Fibroblast of lung (primary cell): ENCODE results near the gene ENKUR. TPM values are rescaled to one million over a fixed set of nuclear protein-coding genes. Genes with fewer than 3 reads are reported as not detected.

Source experiments
- DNase-seq, 2 donors: peaks; one replicate each; pipeline versions ENCODE4 v3.0.0 to v3.0.0-alpha.2; 2010; ENCODE audit warnings: low read depth in 2 of 2
- H2AFZ ChIP-seq: 2 replicates; pipeline ENCODE4 v1.5.1; 2012; ENCODE audit warnings: low read length, control low read depth, inconsistent platforms
- H3K27ac ChIP-seq: 2 replicates; pipeline ENCODE4 v1.5.1; 2011; ENCODE audit warnings: low read length, control low read depth; ENCODE audit not compliant: insufficient read depth
- H3K27me3 ChIP-seq: 2 replicates; pipeline ENCODE4 v1.5.1; 2011; ENCODE audit warnings: mild to moderate bottlenecking, low read length; ENCODE audit not compliant: control insufficient read depth, insufficient read depth
- H3K36me3 ChIP-seq: 2 replicates; pipeline ENCODE4 v1.5.1; 2011; ENCODE audit warnings: low read length; ENCODE audit not compliant: control insufficient read depth, insufficient read depth
- H3K4me1 ChIP-seq: 2 replicates; pipeline ENCODE4 v1.5.1; 2011; ENCODE audit warnings: low read length; ENCODE audit not compliant: control insufficient read depth, insufficient read depth; ENCODE audit errors: extremely low read depth
- H3K4me2 ChIP-seq: 2 replicates; pipeline ENCODE4 v1.5.1; 2011; ENCODE audit warnings: low read length, control low read depth; ENCODE audit not compliant: insufficient read depth; ENCODE audit errors: extremely low read depth
- H3K4me3 ChIP-seq, 4 experiments: fragments of 200-600 bp in 1 of 4; sonication (generic) in 1 of 4; replicated peaks in 1 of 4; 2 replicates each; pipeline ENCODE4 v1.5.1; 2011 to 2016; ENCODE audit warnings: low read length in 4 of 4, low read depth in 3 of 4, mild to moderate bottlenecking in 3 of 4, control low read depth in 2 of 4, inconsistent platforms in 1 of 4, mixed read lengths in 1 of 4; ENCODE audit not compliant: insufficient read depth in 1 of 4; ENCODE audit errors: control extremely low read depth in 1 of 4
- H3K79me2 ChIP-seq: 2 replicates; pipeline ENCODE4 v1.5.1; 2012; ENCODE audit warnings: mild to moderate bottlenecking, low read length, inconsistent platforms; ENCODE audit not compliant: control insufficient read depth, insufficient read depth
- H3K9ac ChIP-seq: 2 replicates; pipeline ENCODE4 v1.5.1; 2011; ENCODE audit warnings: mild to moderate bottlenecking, low read length, control low read depth; ENCODE audit not compliant: insufficient read depth
- H3K9me3 ChIP-seq: 2 replicates; pipeline ENCODE4 v1.5.1; 2012; ENCODE audit warnings: low read depth, low read length; ENCODE audit not compliant: control insufficient read depth, insufficient read depth
- H4K20me1 ChIP-seq: 2 replicates; pipeline ENCODE4 v1.5.1; 2011; ENCODE audit warnings: low read length; ENCODE audit not compliant: control insufficient read depth, insufficient read depth; ENCODE audit errors: extremely low read depth
- EZH2 ChIP-seq: IDR thresholded peaks from 2 replicates; pipeline ENCODE4 v1.5.1; 2012; ENCODE audit warnings: low read length, control low read depth, mild to moderate bottlenecking; ENCODE audit errors: missing control alignments
- polyA plus RNA-seq, 2 donors: library from polyadenylated mRNA; depleted of rRNA in 1 of 2; stranded (reverse) in 1 of 2; unstranded in 1 of 2; fragments of >200 nt; gene quantifications; 2 replicates each; pipeline ENCODE4 v1.2.1, GENCODE V29; 2011 to 2012; ENCODE audit warnings: missing spikeins in 1 of 2
- total RNA-seq: library from RNA; depleted of rRNA; stranded (reverse); fragments of >200 nt; gene quantifications from 2 replicates; pipeline ENCODE4 v1.2.1, GENCODE V29; 2014
- TF ChIP-seq, protein P1 (sequence below), 2 donors: IDR thresholded peaks in 1 of 2; conservative IDR thresholded peaks in 1 of 2; 1 replicate in 1 of 2; 2 replicates in 1 of 2; pipeline ENCODE4 v1.5.1; 2011 to 2012; ENCODE audit warnings: low read length in 2 of 2, control low read depth in 1 of 2, inconsistent platforms in 1 of 2, low read depth in 1 of 2, mild to moderate bottlenecking in 1 of 2

The ENKUR gene
- total and polyA plus RNA-seq, 2 donors (not counting 1 experiment from before 2014, with no cell fraction given): 0.06 to 0.17 TPM

DNA sequence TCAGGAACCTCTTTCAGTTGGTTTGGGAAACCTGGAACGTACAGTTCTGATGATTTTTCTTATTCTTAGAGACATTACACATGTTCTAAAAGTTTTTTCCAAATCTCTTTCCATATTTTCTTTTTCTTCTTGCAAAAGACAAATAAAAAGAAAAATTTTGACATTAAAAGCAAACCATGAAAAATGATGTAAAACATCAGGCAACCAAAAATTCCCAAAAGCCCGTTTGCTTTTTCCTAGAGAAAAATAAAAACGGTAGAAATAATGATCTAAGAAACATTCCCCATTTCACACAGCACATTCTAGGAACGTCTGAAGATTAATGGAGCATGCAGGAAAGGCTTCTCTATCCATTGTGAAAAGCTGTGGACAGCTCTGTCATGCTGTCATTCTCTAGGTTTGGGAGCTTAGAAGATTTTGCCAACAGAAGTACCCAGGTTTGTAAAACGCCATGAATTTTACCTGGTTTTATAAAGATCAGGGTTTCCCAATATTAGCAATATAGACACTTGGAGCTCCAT lies 52.4 kb downstream of the ENKUR start:
- H3K4me3 ChIP-seq: no peak overlapping the region

DNA sequence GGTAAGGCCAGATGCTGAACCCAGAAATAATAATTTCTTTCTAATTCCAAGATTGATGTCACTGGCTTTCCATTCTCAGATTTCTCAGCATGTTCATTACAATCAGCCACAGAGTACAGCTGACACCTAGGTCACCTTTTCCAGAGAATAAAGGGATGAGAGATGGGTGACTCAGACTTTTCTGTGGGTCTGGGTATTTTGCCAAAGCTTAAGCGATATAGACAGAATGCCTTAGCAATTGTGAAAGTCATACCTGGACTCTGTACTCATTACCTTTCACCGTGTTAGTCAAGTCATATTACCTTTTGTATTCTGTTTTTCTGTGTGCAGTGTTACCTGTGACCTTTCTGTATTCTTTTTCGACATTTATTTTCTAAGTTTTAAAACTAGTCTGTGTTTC lies 53.0 kb downstream of the ENKUR start:
- Histone ChIP-seq H3K9me3 (no peaks in the 10 kb centered on the region), H3K9ac (no peak overlapping the region)
- no peak for TF ChIP-seq EZH2
- TF ChIP-seq, protein P1, sequence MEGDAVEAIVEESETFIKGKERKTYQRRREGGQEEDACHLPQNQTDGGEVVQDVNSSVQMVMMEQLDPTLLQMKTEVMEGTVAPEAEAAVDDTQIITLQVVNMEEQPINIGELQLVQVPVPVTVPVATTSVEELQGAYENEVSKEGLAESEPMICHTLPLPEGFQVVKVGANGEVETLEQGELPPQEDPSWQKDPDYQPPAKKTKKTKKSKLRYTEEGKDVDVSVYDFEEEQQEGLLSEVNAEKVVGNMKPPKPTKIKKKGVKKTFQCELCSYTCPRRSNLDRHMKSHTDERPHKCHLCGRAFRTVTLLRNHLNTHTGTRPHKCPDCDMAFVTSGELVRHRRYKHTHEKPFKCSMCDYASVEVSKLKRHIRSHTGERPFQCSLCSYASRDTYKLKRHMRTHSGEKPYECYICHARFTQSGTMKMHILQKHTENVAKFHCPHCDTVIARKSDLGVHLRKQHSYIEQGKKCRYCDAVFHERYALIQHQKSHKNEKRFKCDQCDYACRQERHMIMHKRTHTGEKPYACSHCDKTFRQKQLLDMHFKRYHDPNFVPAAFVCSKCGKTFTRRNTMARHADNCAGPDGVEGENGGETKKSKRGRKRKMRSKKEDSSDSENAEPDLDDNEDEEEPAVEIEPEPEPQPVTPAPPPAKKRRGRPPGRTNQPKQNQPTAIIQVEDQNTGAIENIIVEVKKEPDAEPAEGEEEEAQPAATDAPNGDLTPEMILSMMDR (conservative IDR thresholded peaks at IDR 0.05 in 1 of 2, IDR thresholded peaks at IDR 0.05 in 1 of 2; ENCODE audit: low read depth in 1 of 2, low read length in 2 of 2): no peak

More for the DNA sequence above, 52.4 kb downstream of the ENKUR start:
- no peak overlapping the region for H3K27ac ChIP-seq
- no peak overlapping the region for H3K9ac ChIP-seq
- TF ChIP-seq, protein P1 (conservative IDR thresholded peaks at IDR 0.05 in 1 of 2, IDR thresholded peaks at IDR 0.05 in 1 of 2; ENCODE audit: low read depth in 1 of 2, low read length in 2 of 2): no peak
- no peak for TF ChIP-seq EZH2
- peak in 1 of 2 donors; percentile 44 for DNase-seq
- no peaks in the 10 kb centered on the region for H4K20me1 ChIP-seq
- H2AFZ ChIP-seq: no peak overlapping the region
- H3K79me2 ChIP-seq: no peaks in the 10 kb centered on the region
- H3K9me3 ChIP-seq: no peaks in the 10 kb centered on the region
- H3K4me1 ChIP-seq: peaks cover 8% of the 10 kb centered on the region
- no peaks in the 10 kb centered on the region for H3K27me3 ChIP-seq
- no peaks in the 10 kb centered on the region for H3K36me3 ChIP-seq
- H3K4me2 ChIP-seq: no peak overlapping the region

DNA sequence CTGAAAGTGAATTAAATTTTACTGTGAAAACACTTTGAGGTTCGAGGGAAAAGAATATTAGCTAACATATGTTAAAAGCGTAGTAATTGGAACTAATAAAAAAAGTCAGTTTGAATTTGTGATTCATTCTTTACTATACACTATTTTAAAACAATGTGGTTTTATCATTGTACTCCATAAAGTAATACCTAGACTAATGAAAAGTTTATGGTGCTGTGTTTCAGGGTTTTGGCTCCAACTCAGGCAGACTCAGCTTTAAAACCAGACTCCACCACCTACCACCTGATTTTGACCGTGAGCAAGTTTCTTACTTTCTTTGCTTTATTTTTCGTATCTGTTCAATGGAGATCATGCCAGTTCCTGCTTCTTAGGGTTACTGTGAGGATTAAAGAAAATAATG lies 54.4 kb downstream of the ENKUR start:
- H3K4me2 ChIP-seq: no peak overlapping the region
- no peak overlapping the region for H3K4me3 ChIP-seq
- H3K36me3 ChIP-seq: no peaks in the 10 kb centered on the region
- H3K27me3 ChIP-seq: no peaks in the 10 kb centered on the region
- TF ChIP-seq EZH2: no peak
- TF ChIP-seq, protein P1 (conservative IDR thresholded peaks at IDR 0.05 in 1 of 2, IDR thresholded peaks at IDR 0.05 in 1 of 2; ENCODE audit: low read depth in 1 of 2, low read length in 2 of 2): no peak
- H3K4me1 ChIP-seq: peaks cover 13% of the 10 kb centered on the region
- no peak overlapping the region for H3K27ac ChIP-seq
- H3K79me2 ChIP-seq: no peaks in the 10 kb centered on the region
- H2AFZ ChIP-seq: no peak overlapping the region
- no peak for DNase-seq
- no peaks in the 10 kb centered on the region for H3K9me3 ChIP-seq
- H3K9ac ChIP-seq: no peak overlapping the region
- no peaks in the 10 kb centered on the region for H4K20me1 ChIP-seq

More for the DNA sequence above, 53.0 kb downstream of the ENKUR start:
- Histone ChIP-seq H3K4me2 (no peak overlapping the region), H3K27me3 (no peaks in the 10 kb centered on the region), H3K4me1 (peaks cover 8% of the 10 kb centered on the region), H2AFZ (no peak overlapping the region), H3K36me3 (no peaks in the 10 kb centered on the region), H3K4me3 (no peak overlapping the region), H4K20me1 (no peaks in the 10 kb centered on the region), H3K79me2 (no peaks in the 10 kb centered on the region), H3K27ac (no peak overlapping the region)
- DNase-seq: peak; percentile 22 to 82
